Body of pancreas (tissue), 4 donors: Measurements from ENCODE around the gene PALM2AKAP2. TPM values are rescaled to one million over a fixed set of nuclear protein-coding genes. Genes with fewer than 3 reads are reported as not detected.

Source experiments
- ATAC-seq: fragments of 150-250 bp; one replicate; pipeline ENCODE4 v1.9.1; 2016
- DNase-seq, 4 donors: peaks; one replicate each; pipeline ENCODE4 v3.0.0-alpha.2; 2019
- H3K27ac ChIP-seq, 4 donors: fragments of 200-600 bp; sonication (generic); 1 replicate in 3 of 4; 2 replicates in 1 of 4; pipeline versions ENCODE4 v1.5.1 to v1.6.1; 2016 to 2019; ENCODE audit warnings: mild to moderate bottlenecking in 1 of 4, mixed read lengths in 1 of 4, moderate library complexity in 1 of 4
- H3K27me3 ChIP-seq, 2 donors: fragments of 200-600 bp; sonication (generic); one replicate each; pipeline ENCODE4 v1.6.0; 2016; ENCODE audit warnings: mild to moderate bottlenecking in 1 of 2
- H3K36me3 ChIP-seq, 2 donors: fragments of 200-600 bp; sonication (generic); replicated peaks in 1 of 2; 2 replicates each; pipeline ENCODE4 v1.5.1; 2016; ENCODE audit warnings: low read depth in 2 of 2; ENCODE audit not compliant: insufficient read depth in 1 of 2
- H3K4me1 ChIP-seq: fragments of 200-600 bp; sonication (generic); one replicate; pipeline ENCODE4 v1.6.0; 2016
- H3K4me3 ChIP-seq, 2 donors: fragments of 200-600 bp; sonication (generic); 1 replicate in 1 of 2; 2 replicates in 1 of 2; pipeline ENCODE4 v1.5.1; 2016 to 2019
- H3K9me3 ChIP-seq, 3 donors: fragments of 200-600 bp; sonication (generic); 1 replicate in 2 of 3; 2 replicates in 1 of 3; pipeline ENCODE4 v1.5.1; 2016
- CTCF ChIP-seq, 7 experiments: fragments of 450-650 bp in 4 of 7; fragments of 200-600 bp in 3 of 7; sonication (generic) in 3 of 7; IDR thresholded peaks; one replicate each; pipeline ENCODE4 v1.5.1; 2016 to 2019; ENCODE audit warnings: antibody characterized with exemption in 7 of 7
- POLR2A ChIP-seq, 3 donors: fragments of 450-650 bp; IDR thresholded peaks; one replicate each; pipeline ENCODE4 v1.6.1; 2016; ENCODE audit warnings: antibody characterized with exemption in 3 of 3, mild to moderate bottlenecking in 2 of 3
- WGBS, 2 donors: methylation state at CpG; one replicate each; pipeline ENCODE4 v1.1.5; 2017; 5-methylcytosine and 5-hydroxymethylcytosine counted together
- intact Hi-C: fragments of 100-400 bp; cut with DNase I; formaldehyde crosslinking; loops from one replicate; pipeline ENCODE4 v1.15.1; 2023
- total RNA-seq, 2 donors: library from RNA; depleted of rRNA; stranded (reverse); fragments of >200 nt; gene quantifications; one replicate each; pipeline ENCODE4 v1.1.0, GENCODE V29; 2016

Gene PALM2AKAP2
- total RNA-seq, 2 donors from 2014 or later, result 0.99 to 2.1 TPM

DNA sequence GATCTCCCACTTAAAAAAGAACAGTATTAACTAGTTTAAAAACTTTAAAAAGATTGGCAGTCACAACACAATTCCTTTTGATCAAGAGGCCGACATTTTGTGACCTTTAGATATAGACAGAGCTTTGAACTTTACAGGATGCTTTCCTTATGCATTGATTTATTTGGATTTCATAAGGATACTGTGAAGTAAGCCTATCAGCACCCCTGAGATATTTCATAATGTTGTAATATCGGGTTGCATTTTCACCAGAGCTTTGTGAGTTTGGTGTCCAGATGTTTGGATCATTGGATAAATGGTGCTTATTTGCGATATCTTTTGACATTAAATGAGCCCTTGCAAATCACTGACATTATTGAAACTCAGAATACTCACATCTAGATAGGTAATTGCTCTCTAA lies 7.7 kb downstream of the PALM2AKAP2 start:
- Histone ChIP-seq H3K27ac (no peak overlapping the region), H3K27me3 (no peaks in the 10 kb centered on the region), H3K4me3 (no peak overlapping the region), H3K4me1 (peaks cover 3% of the 10 kb centered on the region), H3K36me3 (no peaks in the 10 kb centered on the region), H3K9me3 (no peaks in the 10 kb centered on the region)
- TF ChIP-seq POLR2A (IDR thresholded peaks at IDR 0.05) (no peak), CTCF (IDR thresholded peaks at IDR 0.05) (no peak)
- DNase-seq (no peak), ATAC-seq (no peak)
- WGBS, 2 donors, result 85 to 87% methylated on average over 3 of the region's 3 CpGs
- intact Hi-C loops, result no loop called here

GRCh38 chr9:109789556-109789955 lies 9.6 kb downstream of the PALM2AKAP2 start:
- H3K36me3 ChIP-seq, result no peaks in the 10 kb centered on the region
- intact Hi-C loops, result no loop called here
- ATAC-seq (no peak), DNase-seq (no peak)
- H3K9me3 ChIP-seq, result no peaks in the 10 kb centered on the region
- no peaks in the 10 kb centered on the region for H3K27me3 ChIP-seq
- no peak overlapping the region for H3K4me3 ChIP-seq
- TF ChIP-seq CTCF (IDR thresholded peaks at IDR 0.05), result no peak
- no peak for TF ChIP-seq POLR2A (IDR thresholded peaks at IDR 0.05)
- no peak overlapping the region for H3K27ac ChIP-seq
- WGBS, 2 donors, result 43 to 47% methylated on average over 5 of the region's 5 CpGs
- peaks cover 3% of the 10 kb centered on the region for H3K4me1 ChIP-seq

DNA sequence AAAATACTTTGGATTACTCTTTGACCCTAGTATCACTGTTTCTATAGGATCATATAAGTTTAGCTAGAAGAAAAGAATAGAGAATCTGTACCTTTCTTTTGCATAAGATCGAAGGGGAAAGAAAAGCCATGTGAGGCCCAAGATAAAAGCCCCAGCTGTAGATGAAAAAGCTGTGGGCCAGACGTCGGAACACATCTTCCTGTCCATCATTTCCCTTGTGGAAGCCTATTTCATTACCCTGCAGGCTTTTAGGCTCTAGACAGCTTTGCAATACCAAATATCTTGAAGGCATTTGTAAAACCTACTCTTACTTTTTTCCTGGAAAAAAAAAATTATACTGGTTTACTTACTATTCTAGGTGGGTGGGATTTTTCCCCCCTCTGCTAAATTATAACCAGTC lies 10.0 kb downstream of the PALM2AKAP2 start:
- no peak for ATAC-seq
- 51 to 77% methylated on average over 3 of the region's 3 CpGs for WGBS, 2 donors
- H3K27me3 ChIP-seq, result no peaks in the 10 kb centered on the region
- intact Hi-C loops, result no loop called here
- DNase-seq, result no peak
- no peak overlapping the region for H3K27ac ChIP-seq
- H3K4me1 ChIP-seq, result peaks cover 3% of the 10 kb centered on the region
- TF ChIP-seq CTCF (IDR thresholded peaks at IDR 0.05) (no peak), POLR2A (IDR thresholded peaks at IDR 0.05) (no peak)
- H3K36me3 ChIP-seq, result no peaks in the 10 kb centered on the region
- H3K4me3 ChIP-seq, result no peak overlapping the region
- no peaks in the 10 kb centered on the region for H3K9me3 ChIP-seq

DNA sequence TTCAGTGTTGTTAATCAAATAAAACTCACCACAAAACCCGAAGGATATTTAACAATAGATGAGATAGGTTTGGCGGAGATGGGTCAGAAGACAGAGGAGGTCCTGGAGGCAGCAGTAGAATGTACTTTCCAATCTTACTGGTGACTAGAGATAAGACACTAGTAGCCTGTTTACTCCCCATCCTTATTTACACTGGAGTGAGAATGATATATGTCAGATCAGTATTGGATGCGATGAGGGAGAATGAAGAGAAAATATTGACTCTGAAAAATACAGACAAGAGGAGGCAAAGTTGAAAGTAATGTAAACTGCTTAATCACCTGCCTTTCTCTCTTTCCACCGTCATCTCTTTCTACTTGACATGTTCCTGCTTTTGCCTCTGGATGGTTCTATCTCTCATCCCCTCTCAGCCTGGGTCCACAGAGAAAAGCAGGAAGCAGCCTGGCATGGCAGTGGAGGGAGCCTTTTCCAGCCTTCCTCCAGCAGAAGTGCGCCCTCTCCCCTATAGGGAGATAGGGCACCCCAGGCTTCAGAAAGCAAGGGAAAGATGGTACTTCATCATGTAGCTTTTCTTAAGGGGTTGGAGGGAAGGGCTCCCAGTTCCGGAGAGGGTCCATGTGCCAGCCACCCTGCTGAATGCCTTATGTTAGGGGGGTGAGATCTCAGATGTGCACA lies 11.1 kb downstream of the PALM2AKAP2 start:
- ATAC-seq (no peak), DNase-seq (no peak)
- H3K4me3 ChIP-seq, result no peak overlapping the region
- WGBS, 2 donors, result 81 to 84% methylated on average over 6 of the region's 6 CpGs
- peaks cover 3% of the 10 kb centered on the region for H3K4me1 ChIP-seq
- no peaks in the 10 kb centered on the region for H3K36me3 ChIP-seq
- H3K27ac ChIP-seq, result no peak overlapping the region
- TF ChIP-seq CTCF (IDR thresholded peaks at IDR 0.05) (no peak), POLR2A (IDR thresholded peaks at IDR 0.05) (no peak)
- H3K9me3 ChIP-seq, result no peaks in the 10 kb centered on the region
- intact Hi-C loops, result no loop called here
- H3K27me3 ChIP-seq, result no peaks in the 10 kb centered on the region

DNA sequence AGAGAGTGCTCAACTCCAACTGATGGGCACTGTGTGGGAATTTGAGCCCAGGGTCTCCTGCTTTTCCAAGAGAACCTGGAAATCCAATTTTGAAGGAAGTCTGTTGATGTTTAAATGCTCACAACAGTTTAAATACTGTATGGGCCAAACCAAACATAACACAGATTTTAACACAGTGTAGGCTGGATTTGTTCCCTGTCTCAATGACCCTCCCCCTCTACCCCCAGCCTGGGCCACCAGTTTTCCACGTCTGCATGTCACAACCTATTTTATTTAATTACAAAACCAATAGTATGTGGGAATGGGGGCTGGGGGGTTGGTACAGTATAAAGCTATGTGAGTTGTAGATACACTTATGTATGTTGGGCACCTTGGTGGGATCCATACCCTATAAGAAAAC lies 11.7 kb downstream of the PALM2AKAP2 start:
- no peak overlapping the region for H3K27ac ChIP-seq
- no peaks in the 10 kb centered on the region for H3K36me3 ChIP-seq
- no peaks in the 10 kb centered on the region for H3K27me3 ChIP-seq
- intact Hi-C loops, result no loop called here
- ATAC-seq (no peak), DNase-seq (no peak)
- H3K4me3 ChIP-seq, result no peak overlapping the region
- WGBS, 2 donors, result 61 to 71% methylated on average over 1 of the region's 1 CpG
- peaks cover 3% of the 10 kb centered on the region for H3K4me1 ChIP-seq
- TF ChIP-seq CTCF (IDR thresholded peaks at IDR 0.05), result no peak
- no peak for TF ChIP-seq POLR2A (IDR thresholded peaks at IDR 0.05)
- H3K9me3 ChIP-seq, result no peaks in the 10 kb centered on the region
